NT2/D1 (cell line): Measurements from ENCODE around the gene TTC29.

Experiments used
- DNase-seq: peaks from one replicate; pipeline ENCODE4 v3.0.0-alpha.2; 2011; ENCODE audit warnings: low read depth, low spot score
- H3K27me3 ChIP-seq: 2 replicates; pipeline ENCODE4 v1.6.0; 2011; ENCODE audit warnings: mild to moderate bottlenecking; ENCODE audit not compliant: insufficient read length, insufficient read depth
- H3K36me3 ChIP-seq: 2 replicates; pipeline ENCODE4 v1.6.1; 2011; ENCODE audit warnings: mild to moderate bottlenecking, low read length, mixed read lengths; ENCODE audit not compliant: insufficient read depth, insufficient read length
- H3K4me1 ChIP-seq: 2 replicates; pipeline ENCODE4 v1.5.1; 2011; ENCODE audit not compliant: insufficient read depth, insufficient read length
- H3K4me3 ChIP-seq: 2 replicates; pipeline ENCODE4 v1.5.1; 2011; ENCODE audit warnings: low read depth; ENCODE audit not compliant: insufficient read length
- H3K9ac ChIP-seq: 2 replicates; pipeline ENCODE4 v1.6.0; 2011; ENCODE audit warnings: low read depth; ENCODE audit not compliant: insufficient read length
- H3K9me3 ChIP-seq: 2 replicates; pipeline ENCODE4 v1.5.1; 2011; ENCODE audit warnings: mild to moderate bottlenecking, low read length; ENCODE audit not compliant: insufficient read depth
- SUZ12 ChIP-seq: IDR thresholded peaks from 2 replicates; pipeline ENCODE4 v1.6.1; 2011; ENCODE audit not compliant: insufficient read length, insufficient read depth; ENCODE audit errors: extremely low read depth
- YY1 ChIP-seq: IDR thresholded peaks from 2 replicates; pipeline ENCODE4 v1.6.1; 2011; ENCODE audit not compliant: insufficient read length, insufficient read depth
- ZNF274 ChIP-seq: IDR thresholded peaks from 2 replicates; pipeline ENCODE4 v1.6.1; 2011; ENCODE audit warnings: mild to moderate bottlenecking, low read depth, low read length

Gene TTC29

DNA sequence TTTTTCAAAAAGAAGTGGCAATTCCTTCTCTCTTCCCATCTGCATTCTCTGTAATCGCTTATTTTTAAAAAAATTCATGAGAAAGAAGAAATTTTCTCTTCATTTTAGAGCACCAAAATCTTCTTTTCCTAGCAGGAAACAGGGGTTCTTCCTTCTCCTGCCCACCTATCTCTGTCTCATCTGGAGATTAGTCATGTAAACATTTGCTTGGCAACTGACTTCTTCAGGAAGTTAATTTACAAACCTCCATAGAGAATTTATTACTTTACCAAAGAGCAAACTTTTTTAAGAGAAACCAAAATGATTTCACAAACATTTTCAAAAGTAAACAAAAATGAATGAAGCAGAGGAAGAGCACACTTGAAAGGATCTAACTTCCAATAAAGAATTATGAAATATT lies 13.5 kb downstream of the TTC29 start:
- no peak for TF ChIP-seq YY1
- TF ChIP-seq ZNF274 = no peak
- no peak for TF ChIP-seq SUZ12
- Histone ChIP-seq H3K9ac (no peak overlapping the region), H3K9me3 (no peaks in the 10 kb centered on the region), H3K27me3 (no peaks in the 10 kb centered on the region), H3K36me3 (peaks cover 4% of the 10 kb centered on the region), H3K4me1 (no peaks in the 10 kb centered on the region), H3K4me3 (no peak overlapping the region)
- DNase-seq = no peak

DNA sequence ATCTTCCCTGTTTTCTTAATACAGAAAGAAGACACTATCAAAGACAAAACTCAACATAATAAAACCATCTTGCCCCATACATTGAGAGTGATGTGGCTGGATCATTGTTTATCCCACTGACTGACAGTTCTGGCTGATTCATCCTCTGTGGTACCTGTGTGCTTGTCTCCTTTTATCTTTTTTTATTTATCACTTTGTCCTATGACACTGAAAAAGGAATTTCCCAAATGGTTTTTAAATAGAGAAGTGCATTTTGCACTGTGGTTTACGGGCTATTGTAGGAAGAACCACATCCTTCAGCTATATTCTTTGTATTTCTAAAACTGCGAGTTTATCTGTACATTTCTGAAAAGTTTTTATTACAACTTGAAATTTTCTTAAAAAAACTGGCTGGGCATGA lies 15.0 kb downstream of the TTC29 start:
- Histone ChIP-seq H3K36me3 (peaks cover 4% of the 10 kb centered on the region), H3K4me3 (no peak overlapping the region), H3K4me1 (no peaks in the 10 kb centered on the region), H3K9ac (no peak overlapping the region), H3K9me3 (no peaks in the 10 kb centered on the region), H3K27me3 (no peaks in the 10 kb centered on the region)
- DNase-seq = no peak
- TF ChIP-seq SUZ12 = no peak
- TF ChIP-seq ZNF274 = no peak
- TF ChIP-seq YY1 = no peak

DNA sequence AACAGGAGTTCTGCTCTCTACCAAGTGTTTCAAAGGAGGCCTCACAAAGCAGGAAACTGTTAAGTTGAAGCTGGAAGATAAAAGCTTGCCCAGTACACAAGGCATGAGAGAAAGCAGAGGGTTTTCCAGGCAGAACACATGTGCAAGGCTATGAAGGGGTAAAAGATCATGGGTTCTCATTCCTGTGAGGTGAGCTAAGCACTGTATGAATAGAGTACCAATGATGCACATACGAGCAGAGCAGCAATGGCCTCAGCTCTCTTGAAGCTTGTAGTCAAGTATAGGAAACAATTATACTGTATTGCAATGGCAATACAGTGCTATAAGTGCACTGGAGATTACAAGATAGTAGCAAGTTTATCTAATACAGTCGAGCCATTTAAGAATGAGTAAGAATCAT lies 18.0 kb downstream of the TTC29 start:
- H3K36me3 ChIP-seq = no peaks in the 10 kb centered on the region
- TF ChIP-seq SUZ12 = no peak
- TF ChIP-seq ZNF274 = no peak
- TF ChIP-seq YY1 = no peak
- H3K4me1 ChIP-seq = no peaks in the 10 kb centered on the region
- no peaks in the 10 kb centered on the region for H3K9me3 ChIP-seq
- H3K4me3 ChIP-seq = no peak overlapping the region
- no peak overlapping the region for H3K9ac ChIP-seq
- no peaks in the 10 kb centered on the region for H3K27me3 ChIP-seq
- no peak for DNase-seq

DNA sequence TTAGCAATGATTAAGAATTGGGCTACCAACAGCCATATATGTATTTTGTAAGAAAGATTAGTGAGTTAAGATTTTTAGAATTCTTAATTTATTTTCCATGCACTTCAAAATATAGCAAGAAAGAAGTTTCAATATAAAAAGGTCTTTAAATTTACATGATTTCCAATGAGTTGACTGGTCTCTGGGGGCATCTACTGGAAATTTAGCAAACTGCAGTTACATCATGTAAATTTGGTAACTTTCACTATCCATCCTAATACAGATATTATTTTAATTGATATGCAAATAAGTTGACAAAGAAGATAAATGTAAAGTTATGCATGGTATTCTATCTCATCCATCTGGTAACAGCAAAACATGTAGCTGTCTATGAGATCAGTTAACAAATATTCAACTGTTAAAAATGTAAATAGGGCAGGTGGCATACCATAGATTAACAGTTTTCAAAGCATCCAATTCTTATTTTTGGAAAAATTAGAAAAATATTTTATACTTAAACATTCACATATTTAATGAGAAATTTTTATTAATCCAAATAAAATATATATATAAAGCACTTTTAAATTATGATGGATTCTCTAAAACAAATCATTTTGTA lies 29.1 kb downstream of the TTC29 start:
- Histone ChIP-seq H3K9me3 (no peaks in the 10 kb centered on the region), H3K9ac (no peak overlapping the region), H3K4me1 (no peaks in the 10 kb centered on the region), H3K27me3 (no peaks in the 10 kb centered on the region), H3K4me3 (no peak overlapping the region), H3K36me3 (no peaks in the 10 kb centered on the region)
- TF ChIP-seq SUZ12 = no peak
- no peak for TF ChIP-seq YY1
- no peak for TF ChIP-seq ZNF274
- DNase-seq = peak; percentile 6

DNA sequence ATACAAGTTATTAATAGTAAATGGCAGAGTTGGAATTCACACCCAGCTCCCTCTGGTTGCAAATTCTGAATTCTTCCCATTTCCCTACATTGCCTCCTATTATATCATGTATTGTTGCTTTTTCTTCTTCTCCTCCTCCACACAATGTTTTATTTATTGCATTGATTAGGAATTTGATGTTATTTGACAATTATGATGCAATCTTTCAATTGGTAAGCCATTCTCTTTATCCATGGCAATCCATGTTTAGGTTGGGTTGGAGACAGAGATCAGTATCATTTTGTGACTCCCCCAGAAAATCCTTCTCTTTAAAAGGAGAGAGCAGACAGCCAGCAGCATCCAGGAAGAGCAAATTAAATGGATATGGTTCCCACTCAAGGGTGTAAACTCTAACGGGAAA lies 30.5 kb downstream of the TTC29 start:
- DNase-seq = no peak
- Histone ChIP-seq H3K36me3 (no peaks in the 10 kb centered on the region), H3K9ac (no peak overlapping the region), H3K4me3 (no peak overlapping the region), H3K9me3 (no peaks in the 10 kb centered on the region), H3K27me3 (no peaks in the 10 kb centered on the region), H3K4me1 (no peaks in the 10 kb centered on the region)
- TF ChIP-seq ZNF274 (no peak), SUZ12 (no peak), YY1 (no peak)

DNA sequence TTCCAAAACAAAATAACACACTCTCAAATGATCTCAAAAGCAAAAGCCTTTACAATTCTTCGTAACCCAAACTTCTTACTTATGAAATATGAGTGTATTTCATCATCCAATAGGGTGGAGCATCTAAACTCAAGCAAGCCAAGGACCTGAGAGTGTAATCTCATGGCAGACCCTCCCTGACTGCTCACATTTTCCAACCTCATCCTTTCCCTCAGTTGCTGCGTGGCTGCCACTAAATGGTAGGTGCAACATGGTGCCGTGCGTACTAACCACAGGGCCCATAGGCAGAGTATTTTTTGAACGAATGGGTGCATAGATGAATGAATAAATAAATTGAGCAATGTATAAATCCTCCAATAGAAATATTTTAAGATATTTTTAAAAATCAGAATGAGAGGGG lies 45.4 kb downstream of the TTC29 start:
- H3K36me3 ChIP-seq = no peaks in the 10 kb centered on the region
- H3K9ac ChIP-seq = no peak overlapping the region
- no peak for TF ChIP-seq SUZ12
- TF ChIP-seq YY1 = no peak
- no peak for TF ChIP-seq ZNF274
- no peaks in the 10 kb centered on the region for H3K9me3 ChIP-seq
- H3K4me1 ChIP-seq = no peaks in the 10 kb centered on the region
- H3K4me3 ChIP-seq = no peak overlapping the region
- no peaks in the 10 kb centered on the region for H3K27me3 ChIP-seq
- no peak for DNase-seq

DNA sequence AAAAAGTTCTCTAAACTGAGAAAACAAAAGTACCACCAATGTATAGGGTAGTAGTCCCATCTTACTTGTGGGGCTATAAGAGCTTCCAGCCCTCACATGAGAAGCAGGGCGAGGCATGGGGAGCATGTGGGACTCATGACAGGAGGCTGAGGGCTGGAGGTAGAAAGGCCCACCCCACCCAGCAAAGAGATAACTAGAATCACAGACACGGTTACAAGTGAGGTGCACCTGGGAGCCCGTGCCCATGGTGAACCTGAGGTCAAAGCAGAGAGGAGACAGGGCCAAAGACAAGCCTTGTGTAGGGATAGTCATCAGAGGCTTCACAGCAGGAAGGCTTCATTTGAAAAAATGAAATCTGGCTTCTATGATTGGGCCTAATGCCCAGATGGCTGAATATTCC lies 55.4 kb downstream of the TTC29 start:
- no peak overlapping the region for H3K9ac ChIP-seq
- no peak overlapping the region for H3K4me3 ChIP-seq
- no peak for DNase-seq
- no peaks in the 10 kb centered on the region for H3K4me1 ChIP-seq
- H3K27me3 ChIP-seq = no peaks in the 10 kb centered on the region
- no peaks in the 10 kb centered on the region for H3K36me3 ChIP-seq
- TF ChIP-seq SUZ12 (no peak), YY1 (no peak), ZNF274 (no peak)
- H3K9me3 ChIP-seq = no peaks in the 10 kb centered on the region

DNA sequence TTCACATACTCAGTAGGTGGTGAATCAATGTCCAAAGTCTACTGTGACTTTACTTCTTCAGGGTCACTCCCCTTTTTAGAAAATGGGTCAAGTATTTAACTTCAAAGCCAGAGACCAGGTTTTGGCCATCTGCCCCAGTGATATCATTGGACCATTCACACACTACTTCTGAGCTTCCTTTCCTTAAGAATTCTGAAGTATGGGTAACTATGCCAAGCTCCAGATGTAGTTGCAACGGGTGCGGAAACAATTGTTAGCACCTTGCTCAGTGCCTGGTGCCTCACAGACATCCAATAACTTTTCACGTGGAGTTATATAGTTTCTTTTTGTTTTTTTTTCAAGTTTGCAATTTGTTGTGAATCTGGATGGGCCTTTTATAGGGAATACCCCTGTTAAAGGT lies 62.6 kb downstream of the TTC29 start:
- no peak for TF ChIP-seq ZNF274
- TF ChIP-seq YY1 = no peak
- TF ChIP-seq SUZ12 = no peak
- H3K27me3 ChIP-seq = no peaks in the 10 kb centered on the region
- DNase-seq = no peak
- H3K4me1 ChIP-seq = no peaks in the 10 kb centered on the region
- H3K9me3 ChIP-seq = no peaks in the 10 kb centered on the region
- no peak overlapping the region for H3K4me3 ChIP-seq
- no peak overlapping the region for H3K9ac ChIP-seq
- H3K36me3 ChIP-seq = no peaks in the 10 kb centered on the region
